Stimulated activated CD4-positive, alpha-beta T cell treated with anti-CD3 and anti-CD28 coated beads, Interleukin-2, amount 100 ng/mL, for 24 hours (primary cell): ENCODE measurements around the gene MCRIP1.
A peak's percentile ranks its signal among the peaks of the same experiment; 100 is the strongest.
"Not testable (repeated sequence)": the region's sequence is repeated elsewhere in the genome, so short reads cannot be mapped to it uniquely, and the experiment has no call there.

Experiments used
- DNase-seq, 2 donors: peaks; one replicate each; pipeline ENCODE4 v3.0.0-alpha.2; 2020

MCRIP1 gene

DNA sequence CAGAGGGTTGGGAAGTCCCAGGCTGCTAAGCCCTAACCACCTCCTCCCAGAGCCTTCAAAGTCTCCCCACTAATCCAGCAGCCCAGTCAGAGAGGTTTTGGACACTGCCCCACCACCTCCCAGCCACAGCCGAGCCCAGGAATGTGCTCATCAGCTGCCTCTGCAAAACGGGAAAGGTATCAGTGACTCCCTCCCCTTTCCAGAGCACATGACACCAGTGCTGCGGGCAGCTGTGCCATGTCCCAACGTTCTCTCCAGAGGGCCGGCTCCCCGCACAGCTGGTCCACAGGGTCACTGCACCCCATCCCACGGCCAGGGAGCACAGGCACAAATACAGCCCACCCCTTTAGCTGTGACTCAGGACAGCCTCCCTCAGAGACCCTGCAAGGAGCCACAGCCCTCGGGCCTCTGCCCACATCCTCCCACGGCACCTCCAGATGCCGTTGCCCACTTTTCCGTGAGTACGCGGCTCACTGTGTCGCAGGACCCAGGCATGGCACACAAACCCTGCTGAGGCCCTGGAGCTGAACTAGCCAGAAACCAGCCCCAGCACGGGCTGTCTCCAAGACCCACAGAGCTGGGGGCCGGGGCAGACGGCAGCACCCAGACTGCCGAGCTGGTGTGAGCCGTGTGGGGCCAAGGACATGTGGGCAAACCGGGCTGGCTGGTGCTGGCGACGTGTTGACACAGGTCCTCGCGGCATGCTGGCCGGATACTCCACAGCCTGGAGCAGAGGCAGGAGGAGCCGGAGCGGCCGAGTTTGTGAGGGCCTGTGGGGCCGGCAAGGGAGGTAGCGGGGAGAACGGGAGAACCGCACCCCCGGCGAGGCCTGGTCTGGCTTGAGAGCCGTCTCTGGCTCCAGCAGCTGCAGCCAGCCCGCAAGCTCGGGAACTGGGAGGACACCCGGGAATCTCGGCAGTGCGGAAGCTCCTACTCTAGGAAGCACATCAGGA, 8.0 kb upstream of the MCRIP1 start:
- no peak for DNase-seq

DNA sequence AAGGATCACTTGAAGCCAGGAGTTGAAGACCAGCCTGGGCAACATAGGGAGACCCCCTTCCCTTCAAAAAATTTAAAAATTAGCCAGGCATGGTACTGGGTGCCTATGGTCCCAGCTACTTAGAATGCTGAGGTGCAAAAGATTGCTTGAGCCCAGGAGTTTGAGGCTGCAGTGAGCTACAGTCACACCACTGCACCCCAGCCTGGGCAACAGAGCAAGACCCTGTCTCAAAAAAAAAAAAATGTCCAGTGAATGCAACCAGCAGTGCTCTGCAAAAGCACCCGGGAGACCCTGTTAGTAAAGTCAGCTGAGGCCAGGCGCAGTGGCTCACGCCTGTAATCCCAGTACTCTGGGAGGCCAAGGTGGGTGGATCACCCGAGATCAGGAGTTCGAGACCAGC, 7.0 kb upstream of the MCRIP1 start:
- DNase-seq: not testable (repeated sequence)

DNA sequence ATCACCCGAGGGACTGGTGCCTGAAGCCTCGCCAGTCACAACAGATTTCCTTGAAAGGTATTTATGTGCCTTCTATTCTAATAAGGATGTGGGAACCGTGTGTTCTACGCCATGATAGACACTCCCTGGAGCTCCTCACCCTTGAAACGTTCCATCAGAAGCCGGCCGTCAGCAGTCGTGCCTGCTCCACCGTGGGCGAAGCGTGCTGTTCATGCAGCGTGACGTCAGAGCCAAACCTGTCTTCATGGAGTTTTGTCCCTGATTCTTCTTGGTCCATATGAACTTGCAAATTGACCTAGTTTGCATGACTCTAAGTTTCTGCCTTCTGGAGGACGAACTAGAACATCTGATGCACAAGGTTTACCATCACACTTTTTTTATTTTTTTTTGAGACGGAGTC, 6.2 kb upstream of the MCRIP1 start:
- no peak for DNase-seq

DNA sequence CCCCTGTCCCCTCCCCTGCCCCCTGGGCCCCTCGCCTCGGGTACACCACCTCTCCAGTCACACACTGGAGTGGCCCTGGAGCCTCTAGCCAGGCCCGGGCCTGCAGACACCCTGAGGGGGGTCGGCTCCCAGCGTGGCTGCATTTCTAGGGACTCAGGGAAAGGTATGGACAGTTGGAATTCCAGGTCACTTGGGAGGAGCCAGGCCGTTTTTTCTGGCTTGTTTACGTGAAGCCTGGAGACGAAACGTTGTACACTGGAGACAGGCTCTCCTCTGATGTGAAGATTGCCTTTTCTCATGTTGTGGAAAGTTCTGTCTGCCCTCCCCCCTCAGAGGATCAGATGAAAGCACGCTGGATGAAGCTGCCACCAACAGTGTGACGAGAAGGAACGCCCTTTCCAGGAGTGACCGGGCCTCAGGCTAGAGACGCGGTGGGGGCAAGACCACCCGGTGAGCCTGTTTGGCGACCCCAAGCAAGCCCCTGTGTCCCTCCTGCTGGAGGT, 5.7 kb upstream of the MCRIP1 start:
- no peak for DNase-seq

DNA sequence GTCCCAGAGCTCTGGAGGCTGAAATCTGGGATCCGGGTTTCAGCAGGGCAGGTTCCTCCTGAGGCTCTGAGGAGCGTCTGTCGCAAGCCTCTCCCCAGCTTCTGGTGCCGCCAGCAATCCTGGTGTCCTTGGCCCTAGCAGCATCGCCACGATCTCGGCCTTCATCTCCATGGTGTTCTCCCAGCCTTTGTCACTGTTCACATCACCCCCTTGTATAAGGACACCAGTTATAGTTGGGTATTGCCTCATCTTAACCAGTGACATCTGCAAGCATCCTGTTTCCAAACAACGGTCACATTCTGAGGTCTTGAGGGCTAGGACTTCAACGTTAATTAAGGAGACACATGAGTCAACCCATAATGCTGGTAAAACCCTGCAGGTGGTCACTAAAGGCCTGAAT, 4.5 kb upstream of the MCRIP1 start:
- no peak for DNase-seq

DNA sequence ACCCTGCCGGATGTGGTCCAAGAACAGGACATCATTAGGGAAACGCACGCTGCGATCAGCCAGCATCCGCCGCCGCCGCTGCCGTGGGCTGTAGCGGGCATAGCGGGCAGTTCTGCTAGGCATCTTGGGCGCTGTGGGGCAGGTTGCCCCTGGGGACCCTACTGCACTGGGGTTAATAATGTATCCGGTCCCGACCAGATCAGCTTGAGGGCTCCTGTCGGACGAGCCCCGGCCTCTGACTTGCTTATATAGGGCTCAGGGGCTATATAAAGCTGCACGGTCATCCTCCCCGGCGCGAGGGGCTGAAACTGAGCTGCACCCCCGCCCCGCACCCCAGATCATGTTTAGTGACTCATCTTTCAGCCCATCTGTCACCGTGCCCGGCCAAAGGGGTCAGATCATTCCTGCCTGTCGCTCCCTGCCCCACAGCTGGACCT, 1.8 kb upstream of the MCRIP1 start, which contains the start of gene PPP1R27:
Gene PPP1R27 (minus strand): TSS at position 220 of the 437 bp plus-strand sequence. CDS start 97 bp downstream, at position 123.
- no peak for DNase-seq

DNA sequence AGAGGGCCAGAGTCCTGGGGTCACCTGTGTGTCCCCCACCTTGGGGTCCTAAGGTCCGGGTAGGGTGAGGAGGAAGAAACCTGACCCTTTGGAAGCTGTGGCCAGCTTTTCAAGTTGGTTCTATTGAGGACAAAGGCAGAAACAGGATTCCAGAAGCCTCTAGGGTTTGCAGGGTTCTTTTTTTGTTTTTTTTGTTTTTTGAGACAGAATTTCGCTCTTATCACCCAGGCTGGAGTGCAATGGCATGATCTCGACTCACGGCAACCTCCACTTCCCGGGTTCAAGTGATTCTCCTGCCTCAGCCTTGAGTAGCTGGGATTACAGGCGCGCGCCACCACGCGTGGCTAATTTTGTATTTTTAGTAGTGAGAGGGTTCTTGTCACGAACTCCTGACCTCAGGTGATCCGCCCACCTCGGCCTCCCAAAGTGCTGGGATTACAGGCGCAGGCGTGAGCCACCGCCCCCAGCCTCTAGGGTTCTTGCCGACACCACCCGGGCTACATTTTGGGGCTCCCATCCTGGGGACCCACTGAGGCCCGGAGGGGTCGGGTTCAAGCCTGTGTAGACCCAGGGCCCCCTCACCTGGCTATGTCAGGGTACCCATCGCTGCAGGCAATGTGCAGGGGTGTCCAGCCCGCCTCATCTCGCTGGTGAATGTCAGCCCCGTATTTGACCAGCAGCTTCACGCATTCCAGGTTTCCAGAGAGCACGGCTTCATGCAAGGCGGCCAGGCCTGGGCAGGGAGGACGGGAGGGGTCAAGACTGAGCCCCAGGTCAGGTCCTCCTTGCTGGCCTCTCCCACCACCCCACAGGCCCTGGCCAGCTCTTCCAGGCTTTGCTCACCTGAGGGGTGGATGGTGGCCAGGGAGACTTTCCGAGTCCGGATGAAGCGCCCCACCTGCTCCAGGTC, 1.1 kb upstream of the MCRIP1 start:
- DNase-seq: no peak

DNA sequence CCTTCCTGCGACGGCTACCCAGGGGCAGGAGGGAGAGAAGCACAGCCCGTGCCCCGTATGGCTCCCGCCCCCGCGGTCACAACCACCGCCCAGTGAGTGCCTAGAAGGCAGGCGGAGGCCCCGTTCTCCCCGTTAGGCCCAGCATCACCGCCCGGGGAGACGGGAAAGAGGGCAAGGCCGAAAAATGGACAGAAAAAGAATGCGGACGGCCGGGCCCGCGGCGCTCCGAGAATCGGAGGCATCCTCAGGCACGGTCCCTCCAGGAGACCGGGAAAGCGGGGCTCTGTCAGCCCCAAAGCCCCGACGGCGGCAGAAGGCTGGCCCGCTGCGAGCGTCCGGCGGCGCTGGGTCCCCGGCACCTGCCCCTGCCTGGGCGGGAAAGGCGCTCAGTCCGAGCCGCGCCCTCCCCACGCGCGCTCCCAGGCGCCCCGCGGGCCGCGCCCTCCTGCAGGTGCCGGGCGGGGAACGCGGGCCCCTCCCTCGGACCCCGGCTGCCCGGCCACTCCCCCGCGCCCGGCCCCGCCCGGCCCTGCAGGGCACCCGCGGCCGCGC, 407 bp downstream of the MCRIP1 start:
- peak; percentile 60 to 62 for DNase-seq

DNA sequence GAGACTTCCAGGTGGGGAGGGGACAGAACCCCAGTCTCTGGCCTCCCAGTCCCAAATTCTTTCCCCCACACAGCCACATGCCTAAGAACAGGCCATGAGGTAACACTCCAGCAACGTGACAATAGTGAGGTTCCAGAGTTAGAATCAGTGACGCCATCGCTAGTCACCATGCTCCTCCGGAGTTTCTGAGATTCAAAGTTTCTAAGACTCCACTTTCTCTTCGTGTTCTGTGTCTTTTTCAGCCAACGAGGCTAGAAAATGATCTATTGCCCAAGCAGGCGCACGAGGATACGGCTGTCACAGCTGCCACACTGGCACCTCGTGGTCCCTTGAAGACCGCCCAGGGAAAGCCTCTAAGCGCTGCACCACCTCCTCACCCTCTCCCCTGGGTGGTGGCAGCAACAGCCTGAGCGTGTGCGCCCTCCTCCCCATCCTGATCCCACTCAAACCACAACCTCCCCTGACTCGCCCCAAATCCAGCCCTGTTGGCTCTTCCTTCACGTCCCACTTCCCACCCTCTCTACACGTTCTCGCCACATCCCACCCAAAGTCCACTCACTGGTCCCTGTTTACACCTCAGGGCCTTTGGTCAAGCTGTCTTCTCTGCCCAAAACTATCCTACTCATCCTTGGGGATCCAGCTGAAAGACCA, 1.0 kb downstream of the MCRIP1 start:
- DNase-seq: peak; percentile 49 to 60

DNA sequence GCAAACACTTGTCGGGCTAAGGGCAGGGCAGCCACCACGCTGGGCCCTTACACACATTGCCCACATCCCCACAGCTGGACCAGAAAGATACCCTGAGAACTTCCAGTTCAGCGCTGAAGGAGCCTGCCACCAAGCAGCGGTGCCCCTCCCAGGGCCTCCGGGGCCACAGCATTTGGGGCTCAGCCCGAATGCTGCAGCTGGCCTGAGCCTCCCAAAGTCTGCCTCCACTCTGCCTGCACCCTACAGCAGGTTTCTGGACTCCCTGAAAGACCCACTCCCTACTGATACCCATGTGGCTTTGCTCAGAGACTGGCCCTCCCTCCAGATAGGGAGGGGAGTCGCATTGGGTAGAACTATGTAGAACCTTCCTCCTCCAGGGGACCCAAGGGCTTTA, 1.5 kb downstream of the MCRIP1 start:
- DNase-seq: peak in 1 of 2 donors; percentile 24

DNA sequence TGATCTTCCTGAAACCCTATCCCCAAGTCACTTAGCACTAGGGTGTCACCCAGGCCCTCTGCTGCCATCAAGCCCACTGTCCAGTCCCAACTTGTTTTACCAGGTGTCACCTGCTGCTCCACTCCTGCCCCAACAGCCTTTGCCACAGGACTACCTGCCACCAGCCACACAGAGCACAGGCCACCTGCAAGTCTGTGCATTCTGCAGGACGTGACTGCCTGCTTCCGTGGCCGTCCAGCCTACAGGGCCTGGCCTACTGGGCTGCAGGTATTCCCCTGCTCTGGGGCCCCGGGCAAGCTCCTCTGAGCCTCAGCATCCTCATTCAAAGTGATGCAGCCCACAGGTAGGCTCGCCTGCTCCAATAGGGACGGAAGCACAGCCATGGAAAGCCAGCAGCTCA, 3.2 kb downstream of the MCRIP1 start:
- DNase-seq: no peak

DNA sequence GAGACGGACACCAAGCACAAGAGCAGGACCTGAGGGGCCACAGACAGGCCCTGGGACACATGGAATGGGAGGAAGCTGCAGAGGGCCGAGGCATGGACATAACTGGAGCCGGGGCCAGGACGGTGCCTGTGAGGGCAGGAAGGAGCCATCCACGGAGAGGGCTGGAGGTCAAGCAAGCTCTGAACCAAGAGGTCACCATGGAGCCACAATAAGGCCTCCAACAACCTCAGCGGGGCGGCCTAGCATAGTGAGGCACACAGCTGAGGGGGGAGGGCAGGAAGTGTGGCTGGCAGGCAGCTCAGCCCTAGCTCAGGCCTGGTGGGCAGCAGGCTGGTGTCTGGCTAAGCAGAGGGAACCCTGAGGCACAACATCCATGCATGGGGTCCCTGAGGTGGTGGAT, 4.4 kb downstream of the MCRIP1 start:
- DNase-seq: no peak

DNA sequence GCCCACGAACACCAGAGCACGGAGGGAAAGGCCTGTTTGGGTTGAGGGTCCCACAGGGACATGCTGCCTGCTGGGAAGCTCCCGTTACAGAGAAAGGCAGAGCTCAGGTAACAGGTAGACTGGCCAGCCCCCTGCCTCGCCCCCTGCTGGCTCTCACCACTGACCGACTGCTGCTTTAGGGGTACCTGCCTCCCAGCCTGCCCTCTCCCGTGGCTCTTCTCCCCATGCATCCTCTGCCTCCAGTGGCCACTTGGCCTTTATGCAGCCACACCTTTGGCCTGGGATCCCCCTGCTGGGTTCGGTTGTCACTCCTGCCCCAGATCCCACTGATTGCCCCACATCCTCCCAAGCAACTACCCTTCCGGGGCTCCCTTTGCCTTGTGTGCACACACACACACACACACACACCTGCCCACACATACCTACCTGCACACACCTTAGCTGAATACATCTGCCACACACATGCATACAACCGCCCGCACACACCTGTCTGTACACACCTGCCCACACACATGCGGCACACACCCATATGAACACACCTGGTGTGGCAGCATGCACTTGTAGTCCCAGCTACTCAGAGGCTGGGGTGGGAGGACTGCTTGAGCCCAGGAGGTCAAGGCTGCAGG, 7.1 kb downstream of the MCRIP1 start:
- DNase-seq: no peak

DNA sequence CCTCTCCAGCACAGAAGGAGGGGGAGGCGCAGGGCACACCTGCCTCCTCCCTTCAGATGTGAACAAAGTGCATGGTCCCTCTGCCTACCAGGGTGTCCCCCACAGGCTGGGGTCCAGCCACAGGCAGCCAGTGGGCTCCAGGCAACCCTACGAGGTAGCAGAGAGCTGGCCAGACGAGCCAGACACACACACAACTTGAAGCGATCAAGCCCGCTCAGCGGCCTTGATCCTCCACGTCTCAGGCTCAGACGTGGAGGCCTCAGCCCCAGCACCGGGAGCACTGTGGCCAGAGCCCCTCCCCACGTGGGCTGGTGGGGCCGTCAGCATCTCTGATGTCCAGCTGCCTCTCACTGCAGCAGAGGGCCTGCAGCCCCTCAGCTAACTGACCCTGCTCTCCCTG, 8.5 kb downstream of the MCRIP1 start:
- DNase-seq: no peak

DNA sequence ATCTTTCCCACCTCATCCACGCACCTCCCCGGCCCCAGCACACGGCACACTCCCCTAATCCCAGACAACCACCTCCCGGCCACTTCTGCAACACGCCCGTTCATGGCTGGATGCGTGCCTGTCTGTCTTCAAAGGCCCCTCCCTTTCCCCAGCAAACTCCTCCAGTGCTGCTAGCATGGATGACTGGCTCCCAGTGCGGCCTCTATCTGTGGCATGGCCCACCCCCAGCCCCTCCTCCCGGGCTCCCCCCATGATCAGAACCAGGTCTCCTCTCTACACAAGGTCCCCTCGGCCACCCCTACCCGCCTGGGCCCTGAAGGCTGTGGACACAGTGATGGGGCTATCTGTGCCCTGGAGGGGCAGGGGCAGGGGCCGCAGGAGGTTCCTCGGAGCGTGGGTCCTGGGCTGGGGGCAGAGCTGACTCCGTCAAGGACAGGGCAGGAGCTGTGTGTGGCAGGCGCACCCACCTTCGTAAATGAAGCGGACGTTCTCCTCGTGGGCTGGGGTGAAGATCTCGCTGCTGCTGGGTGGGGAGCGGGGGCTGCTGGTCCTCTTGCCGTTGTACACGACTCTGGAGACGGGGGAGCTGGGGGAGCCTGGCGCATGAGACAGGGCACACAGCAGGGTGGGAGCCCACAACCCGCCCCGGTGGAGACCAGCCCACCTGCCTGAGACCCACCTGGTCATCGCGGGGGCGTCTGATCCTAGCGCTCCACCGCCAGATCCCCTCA, 9.1 kb downstream of the MCRIP1 start:
- no peak for DNase-seq

DNA sequence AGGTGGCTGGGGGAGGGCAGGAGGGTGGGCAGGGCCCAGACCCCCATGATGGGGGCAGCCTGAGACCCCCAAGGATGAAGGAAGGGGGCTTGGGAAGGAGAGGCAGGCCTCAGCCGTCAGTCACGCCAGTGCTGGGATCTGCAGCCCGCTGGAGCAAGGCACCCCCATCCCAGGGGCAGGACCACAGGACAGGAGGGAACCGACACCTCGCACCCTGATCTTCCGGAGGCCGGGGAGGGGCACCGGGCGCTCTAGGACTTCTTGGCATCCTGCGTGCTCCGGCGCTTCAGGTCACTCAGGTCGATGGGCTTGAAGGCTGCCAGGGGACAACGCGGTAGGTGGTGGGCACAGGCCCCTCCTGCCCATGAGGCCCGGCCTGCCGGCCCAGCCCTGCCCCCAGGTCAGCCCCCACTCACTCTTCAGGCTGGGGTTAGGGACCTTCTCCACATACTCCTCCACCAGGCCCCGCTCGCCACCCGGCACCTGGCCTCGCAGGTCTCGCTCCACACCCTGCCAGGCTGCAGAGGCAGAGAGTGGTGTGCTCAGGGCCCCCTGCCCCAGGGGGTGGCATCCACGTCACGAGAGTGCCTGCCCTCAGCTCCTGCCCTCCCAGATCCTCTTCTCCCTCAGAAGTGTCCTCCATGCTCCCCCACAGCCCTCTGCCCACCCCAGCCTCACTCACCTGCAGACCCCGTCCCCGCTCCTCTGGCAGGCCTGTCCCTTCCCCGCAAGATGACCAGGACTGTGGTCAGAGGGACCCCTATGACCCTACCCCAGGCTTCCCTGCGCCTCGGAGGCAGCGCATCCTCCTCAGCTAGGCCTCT, 9.9 kb downstream of the MCRIP1 start:
- no peak for DNase-seq

DNA sequence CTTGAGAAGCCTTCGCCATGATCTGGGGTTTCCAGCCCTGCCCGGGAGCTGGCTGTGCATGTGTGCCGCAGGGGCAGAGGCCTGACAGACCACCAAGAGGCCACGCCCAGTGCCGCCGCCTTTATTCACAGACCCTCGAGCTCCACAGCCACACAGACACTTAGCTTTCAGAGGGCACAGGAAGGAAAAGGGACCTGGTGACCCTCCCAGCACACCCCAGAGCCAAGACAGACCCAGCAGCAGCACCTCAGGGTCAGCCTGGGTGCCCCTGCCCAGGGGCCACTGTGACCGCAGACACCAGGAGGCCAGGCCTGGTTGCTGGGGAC, 10.8 kb downstream of the MCRIP1 start:
- no peak for DNase-seq

DNA sequence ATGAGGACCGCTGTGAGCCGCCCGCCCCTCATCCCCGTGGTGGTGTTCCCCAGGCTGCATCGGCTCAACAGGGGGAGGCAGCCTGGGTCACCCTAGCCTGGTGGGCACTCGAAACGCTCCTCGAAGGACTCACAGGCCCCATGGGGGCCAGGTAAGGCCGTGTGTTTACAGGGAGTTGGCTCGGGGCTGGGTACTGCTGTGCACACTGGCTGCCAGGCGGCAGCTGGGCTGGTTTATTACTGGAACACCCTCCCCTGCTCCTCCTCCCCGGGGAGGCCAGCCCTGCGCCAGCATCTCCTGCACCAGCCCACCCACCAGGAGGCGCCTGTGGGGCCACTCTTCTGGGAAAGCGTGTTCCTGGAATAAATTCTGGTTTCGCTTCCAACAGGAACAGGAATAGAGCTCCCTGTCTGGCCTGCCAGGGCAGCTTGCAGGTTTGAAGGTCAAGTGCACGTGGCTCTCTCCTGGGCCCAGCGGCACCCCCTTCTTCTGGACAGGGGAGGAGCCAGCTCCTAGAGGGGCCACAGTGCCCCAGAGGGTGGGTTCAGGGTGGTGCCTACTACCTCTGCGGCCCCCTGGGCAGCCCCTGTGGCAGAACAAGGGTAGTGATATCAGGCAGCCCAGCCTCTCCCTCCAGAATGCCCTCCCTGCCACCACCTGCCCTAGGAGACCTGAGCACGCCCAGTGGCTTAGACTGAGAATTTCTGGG, 11.3 kb downstream of the MCRIP1 start:
- DNase-seq: no peak

DNA sequence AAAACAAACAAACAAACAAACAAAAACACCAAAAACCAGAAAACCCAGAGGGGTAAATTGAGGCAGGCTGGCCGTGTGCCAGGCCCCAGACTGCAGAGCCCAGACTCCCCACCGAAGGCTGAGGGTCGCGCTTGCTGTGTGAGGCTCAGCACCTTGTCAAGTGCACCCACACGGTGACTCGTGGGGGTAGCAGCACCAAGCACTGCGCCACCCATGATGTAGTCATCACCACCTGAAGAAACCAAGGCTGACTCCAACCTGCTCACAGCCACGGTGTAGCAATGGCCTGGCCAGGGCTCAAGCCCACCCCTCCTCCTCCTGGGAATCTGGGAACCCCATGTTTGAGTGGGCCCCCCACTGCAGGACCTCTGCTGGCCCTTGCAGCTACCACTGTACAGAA, 11.9 kb downstream of the MCRIP1 start:
- no peak for DNase-seq

DNA sequence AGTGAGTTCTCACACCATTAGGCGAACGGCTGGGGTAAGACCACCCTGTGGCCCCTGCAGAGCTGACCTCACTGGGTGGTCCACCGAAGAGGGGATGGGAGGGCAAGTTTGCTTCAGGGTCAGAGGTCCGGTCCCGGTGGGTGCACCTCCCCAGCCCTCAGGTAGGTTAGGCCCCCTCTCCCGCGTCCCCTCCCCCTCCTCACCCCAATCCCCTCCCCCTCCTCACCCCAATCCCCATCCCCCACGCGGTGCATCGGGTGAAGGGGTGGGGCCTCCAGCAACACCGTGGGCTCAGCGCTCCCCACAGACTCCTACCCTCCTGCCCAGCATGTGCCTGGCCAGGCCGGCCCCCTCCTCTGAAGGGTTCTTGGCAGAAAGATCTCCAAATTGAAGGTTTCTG, 13.4 kb downstream of the MCRIP1 start:
- no peak for DNase-seq
